ENCODE data around the gene FAM241A.
"Not testable (repeated sequence)": the region's sequence is repeated elsewhere in the genome, so short reads cannot be mapped to it uniquely, and the experiment has no call there.

Gene FAM241A

GRCh38 chr4:112145326-112145789, at the start of gene FAM241A:
Gene FAM241A, plus strand, starts transcription at chr4:112145454. Its CDS starts 127 bp downstream, at chr4:112145581.
- peak; percentile 86 to 91 for DNase-seq (ENCODE audit: low read depth in 2 of 2)

DNA sequence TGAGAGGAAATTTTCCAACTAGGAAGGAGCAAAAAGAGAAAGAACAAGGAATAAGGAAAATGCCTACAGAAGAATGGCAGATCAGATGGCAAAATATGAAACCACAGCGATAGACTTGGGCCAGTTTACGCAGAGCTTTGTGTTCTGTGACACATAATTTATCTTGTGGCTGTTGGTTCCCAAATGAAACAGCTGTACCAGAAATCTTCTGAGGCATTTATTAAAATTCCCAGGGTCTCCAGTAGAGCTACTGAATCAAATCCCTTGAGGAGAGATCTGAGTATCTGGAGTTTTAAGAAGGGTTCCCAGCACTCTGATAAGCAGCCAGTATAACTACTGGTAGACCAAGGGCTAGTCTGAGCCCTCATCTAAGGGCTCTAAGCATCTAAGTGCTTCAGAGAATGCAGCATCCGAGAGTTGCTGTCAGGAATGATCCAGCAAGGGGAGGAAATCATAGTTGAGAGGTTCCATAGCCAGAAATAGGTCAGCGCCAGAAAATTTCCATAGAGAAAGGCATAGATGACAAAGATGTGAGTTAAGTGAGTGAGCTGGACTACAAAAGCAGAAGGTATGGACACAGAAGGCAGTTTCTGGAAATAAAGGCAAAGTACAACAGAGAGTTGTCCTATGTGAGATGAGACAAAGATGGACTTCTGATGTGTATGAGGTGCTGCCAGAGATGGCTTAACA, 46.3 kb upstream of the FAM241A start:
- DNase-seq (ENCODE audit: low read depth in 2 of 2): no peak

DNA sequence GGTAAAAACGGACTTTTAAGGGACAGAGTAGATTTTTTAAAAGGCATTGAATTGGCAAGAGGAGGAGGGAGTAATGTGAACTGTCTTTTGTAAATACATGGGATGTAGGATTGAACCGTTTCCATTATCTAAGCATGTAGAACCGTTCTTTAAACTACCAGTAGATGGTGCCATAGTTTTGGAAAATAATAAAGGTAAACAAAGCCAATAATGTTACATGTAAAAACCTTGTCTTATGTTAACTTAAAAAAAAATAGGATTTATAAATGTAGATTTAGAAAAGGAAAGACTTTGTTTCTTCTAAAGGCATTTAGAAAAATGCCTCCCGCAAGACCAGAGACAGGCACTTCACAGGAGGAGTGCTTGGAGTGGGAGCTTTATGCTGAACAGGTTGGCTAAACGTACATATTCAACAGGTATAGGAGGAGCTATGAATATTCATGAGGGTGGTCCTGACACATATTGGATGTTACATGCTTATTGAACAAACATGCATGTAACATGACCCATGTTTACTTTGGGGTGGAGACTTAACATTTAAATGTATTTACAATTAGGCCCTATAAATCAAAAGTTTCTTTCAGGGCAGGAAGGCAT, 45.5 kb upstream of the FAM241A start:
- no peak for DNase-seq (ENCODE audit: low read depth in 2 of 2)

- no peak for DNase-seq (ENCODE audit: low read depth in 2 of 2)
Observed at GRCh38 chr4:112102875-112103370, 42.3 kb upstream of the FAM241A start.

DNA sequence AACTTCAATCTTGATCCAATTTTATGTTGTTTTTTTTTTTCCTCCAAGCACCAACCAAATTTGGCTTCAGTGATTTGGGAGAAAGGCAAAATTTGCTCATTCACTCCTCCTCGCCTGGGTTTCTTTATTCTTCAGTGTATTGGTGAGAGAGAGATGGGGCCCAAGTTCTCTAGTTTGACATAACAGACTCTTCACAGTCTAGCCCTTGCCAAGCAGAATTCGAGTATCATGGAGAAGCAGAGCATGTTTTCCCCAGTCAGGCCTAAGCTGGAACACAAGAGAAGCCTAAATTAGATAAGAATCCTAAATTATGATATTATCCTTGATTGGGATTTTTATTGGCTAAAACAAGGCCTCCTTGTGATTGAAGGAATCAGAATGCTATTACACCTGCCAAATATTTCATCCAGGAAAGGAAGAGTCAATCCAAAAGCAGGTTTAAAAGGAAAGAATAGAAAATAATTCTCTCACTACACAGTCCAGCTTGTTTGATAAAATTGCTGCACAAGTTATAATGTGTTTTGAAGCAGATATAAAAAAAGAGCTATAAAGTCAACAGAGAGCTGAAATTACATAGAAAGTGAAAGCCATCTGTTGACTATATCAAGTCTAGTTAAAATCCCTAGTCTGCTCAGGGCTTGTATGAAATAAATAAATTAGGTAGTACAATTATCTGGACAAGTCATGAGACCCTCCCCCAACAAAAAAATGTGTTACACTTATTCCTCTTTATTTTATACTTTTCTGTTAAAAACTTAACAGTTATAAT, 39.9 kb upstream of the FAM241A start:
- DNase-seq (ENCODE audit: low read depth in 2 of 2): no peak

DNA sequence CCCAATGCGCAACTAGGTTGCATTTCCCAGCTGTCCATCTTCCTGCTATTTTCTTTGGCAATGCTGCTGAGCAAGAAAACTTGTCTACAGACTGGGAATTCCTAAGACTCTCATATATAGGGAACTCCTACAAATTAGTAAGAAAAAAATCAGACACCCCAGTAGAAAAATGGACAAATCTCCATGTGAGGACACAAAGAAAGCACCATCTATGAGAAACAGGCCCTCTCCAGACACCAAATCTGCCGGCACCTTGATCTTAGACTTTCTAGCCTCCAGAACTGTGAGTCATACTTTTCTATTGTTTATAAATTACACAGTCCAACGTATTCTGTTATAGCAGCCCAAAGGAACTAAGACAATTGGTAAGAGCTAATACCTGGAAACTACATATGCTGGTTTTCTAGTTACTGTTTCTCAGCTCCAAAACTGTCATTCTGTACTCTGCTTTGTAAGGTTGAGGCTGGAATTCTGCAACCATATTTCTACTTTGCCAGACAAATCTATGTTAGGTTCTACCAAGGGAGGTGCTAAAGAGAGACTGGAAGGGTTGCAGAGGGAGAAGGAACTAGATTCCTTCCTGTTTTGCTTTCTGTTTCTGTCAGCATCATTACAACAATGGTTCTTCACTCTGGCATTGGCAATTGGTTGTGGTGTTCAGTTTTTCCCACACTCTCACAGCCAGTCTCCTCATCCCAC, 35.7 kb upstream of the FAM241A start:
- no peak for DNase-seq (ENCODE audit: low read depth in 2 of 2)

DNA sequence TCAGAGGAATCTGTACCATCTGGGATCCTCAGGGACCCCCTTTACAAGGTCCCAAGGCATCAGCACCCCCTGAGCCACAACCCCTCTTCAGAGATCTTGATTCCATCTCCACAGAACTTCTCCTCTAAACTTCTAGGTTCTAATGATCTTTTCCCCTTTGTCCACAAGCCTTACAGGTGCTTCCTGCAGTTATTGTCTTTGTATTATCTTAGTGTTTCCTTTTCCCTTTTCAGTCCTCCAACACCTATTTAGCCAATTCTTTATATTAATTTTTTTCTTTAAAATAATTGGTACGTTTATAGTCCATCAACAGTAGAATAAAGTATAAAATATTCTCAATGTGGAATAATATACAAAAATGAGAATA, 35.2 kb upstream of the FAM241A start:
- DNase-seq (ENCODE audit: low read depth in 2 of 2): no peak

DNA sequence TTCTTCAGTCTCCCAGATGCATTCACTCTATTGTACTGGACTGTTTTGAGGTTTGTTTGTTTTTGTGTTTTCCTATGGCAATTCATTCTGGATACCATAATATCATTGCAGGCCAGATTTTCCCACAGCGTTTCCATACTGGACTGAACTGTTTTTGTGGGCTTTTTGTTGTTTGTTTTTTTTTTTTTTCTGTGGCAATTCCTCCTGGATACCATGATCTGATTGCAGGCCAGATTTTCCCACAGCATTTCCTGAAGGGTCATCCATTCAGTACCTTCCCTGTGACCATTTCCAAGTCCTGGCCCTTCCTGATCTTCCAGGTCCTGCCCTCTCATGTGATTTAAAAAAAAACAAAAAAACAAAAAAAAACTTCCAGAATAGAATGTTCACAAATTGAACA, 33.9 kb upstream of the FAM241A start:
- no peak for DNase-seq (ENCODE audit: low read depth in 2 of 2)

GRCh38 chr4:112112095-112112494, 33.2 kb upstream of the FAM241A start:
- DNase-seq (ENCODE audit: low read depth in 2 of 2): not testable (repeated sequence)

DNA sequence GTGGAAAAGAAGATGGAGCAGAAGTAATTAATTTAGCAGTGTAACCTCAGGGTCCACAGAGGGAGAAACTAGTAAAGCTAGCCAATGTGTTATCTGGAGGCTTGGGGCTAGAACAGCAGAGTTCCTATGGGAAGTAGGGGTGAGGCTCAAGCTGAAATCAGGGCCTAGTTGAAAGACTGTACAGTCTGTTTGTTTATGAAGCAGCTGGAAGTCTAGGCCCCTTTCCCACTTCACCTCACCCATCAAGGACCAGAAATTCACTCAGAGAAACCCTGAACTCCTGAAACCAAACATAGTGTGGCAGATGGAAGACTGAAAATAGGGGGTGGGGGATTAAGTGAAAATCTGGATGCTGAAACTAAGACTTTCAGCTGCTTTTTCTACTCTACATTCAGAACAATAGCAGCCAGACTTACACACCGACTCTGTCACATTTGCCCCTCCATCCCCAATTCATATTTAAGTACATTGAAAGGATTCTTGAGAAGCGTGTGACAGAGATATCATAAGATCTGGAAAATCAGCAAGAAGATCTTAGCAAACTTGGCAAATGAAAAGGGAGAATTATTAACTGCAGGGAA, 32.6 kb upstream of the FAM241A start:
- DNase-seq (ENCODE audit: low read depth in 2 of 2): no peak

DNA sequence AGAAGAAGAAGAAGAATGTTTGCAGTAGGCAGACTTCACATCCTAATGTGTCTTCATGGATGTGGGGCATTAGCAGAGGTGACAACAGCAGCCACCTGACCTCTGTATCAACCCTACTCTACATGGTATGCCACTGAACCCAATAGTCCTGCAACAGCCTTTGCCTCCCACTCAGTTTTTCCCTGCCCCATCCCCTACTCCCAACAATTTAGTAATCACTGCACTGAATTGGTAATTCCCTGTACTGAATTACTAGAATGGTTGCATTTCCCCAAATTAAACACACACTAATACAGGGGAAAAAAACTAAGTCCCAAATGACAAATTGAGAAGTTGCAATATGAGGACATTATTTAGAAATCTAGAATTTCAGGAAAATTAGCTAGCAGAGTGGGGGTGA, 31.4 kb upstream of the FAM241A start:
- DNase-seq (ENCODE audit: low read depth in 2 of 2): no peak

DNA sequence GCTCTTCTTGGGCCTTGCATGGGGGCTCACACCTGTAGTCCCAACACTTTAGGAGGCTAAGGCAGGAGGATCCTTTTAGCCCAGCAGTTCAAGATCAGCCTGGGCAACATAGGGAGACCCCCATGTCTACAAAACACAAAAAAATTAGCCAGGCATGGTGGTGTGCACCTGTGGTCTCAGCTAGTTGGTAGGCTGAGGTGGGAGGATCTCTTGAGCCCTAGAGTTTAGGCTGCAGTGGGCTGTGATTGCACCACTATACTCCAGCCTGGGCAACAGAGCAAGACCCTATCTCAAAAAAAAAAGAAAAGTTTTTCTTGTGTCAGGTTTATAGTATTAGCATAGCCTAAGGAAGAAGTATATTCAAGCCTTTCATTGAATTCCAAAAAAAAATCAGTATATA, 30.8 kb upstream of the FAM241A start:
- no peak for DNase-seq (ENCODE audit: low read depth in 2 of 2)

GRCh38 chr4:112118742-112119352, 26.4 kb upstream of the FAM241A start:
- DNase-seq (ENCODE audit: low read depth in 2 of 2): no peak

DNA sequence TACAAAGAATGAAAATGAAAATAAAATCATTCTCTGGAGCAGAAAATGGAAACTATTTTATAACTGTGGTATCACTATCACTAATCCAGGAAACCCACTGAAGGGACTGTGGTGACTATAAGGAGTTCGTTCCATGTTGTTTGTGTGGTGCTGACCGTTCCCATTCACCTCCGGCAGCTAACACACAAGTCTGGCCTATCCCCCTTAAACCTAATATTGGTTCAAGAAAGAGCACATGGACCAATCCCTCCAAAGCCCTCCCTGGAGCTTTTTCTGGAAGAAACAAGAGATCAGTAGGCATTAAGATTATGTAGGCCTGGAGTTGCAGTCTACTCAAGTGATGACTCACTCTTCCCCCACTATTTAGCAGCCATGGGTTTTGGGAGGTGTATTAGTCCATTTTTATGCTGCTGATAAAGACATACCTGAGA, 25.9 kb upstream of the FAM241A start:
- DNase-seq (ENCODE audit: low read depth in 2 of 2): peak in 1 of 2 donors; percentile 4

- no peak for DNase-seq (ENCODE audit: low read depth in 2 of 2)
Observed at GRCh38 chr4:112120021-112120420, 25.2 kb upstream of the FAM241A start.

- no peak for DNase-seq (ENCODE audit: low read depth in 2 of 2)
Observed at GRCh38 chr4:112125416-112125815, 19.8 kb upstream of the FAM241A start.

DNA sequence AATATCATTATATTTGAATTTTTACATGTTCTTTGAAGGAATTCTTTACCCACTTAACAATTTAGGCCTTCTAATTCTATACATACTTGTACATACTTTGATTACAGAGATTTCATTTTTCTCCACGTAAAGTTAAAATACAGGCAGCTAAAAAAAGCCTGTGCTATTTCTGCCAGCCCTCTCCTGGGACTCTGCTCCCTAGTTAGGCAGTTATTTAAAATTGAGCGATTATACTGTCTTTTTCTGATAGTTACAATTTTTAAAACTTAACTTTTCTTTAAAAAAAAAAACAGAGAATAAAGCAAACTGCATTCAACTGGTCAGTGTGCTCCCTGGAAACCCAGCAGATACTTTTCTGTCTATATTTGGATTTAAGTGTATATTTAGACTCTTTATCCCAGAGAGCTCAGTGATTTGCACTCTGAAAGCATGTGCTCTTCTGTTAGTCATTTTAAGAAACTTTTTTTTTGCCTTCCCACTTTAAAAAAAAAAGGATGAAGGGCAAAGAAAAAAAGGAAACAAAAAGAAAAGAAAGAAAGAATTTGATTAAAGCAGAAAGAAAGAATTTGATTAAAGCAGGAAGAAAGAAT, 18.1 kb upstream of the FAM241A start:
- DNase-seq (ENCODE audit: low read depth in 2 of 2): no peak

DNA sequence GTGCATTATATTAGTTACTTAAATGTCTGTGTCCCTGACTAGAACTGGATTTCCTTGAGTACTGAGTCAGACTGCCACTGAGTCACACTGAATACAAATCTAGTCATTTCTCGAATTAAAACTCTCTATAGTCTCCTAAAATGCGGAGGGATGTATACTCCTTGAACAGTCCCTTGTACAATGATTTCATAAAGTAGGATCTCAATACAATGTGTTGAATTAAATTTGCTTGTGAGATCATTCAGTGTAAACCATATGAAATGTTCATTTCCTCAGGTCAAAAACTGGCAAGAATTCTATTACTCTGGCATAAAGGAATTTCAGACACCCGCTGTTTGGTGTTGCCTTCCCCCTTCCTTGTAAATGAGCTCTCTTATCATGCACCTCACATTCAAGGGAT, 17.5 kb upstream of the FAM241A start:
- no peak for DNase-seq (ENCODE audit: low read depth in 2 of 2)

DNA sequence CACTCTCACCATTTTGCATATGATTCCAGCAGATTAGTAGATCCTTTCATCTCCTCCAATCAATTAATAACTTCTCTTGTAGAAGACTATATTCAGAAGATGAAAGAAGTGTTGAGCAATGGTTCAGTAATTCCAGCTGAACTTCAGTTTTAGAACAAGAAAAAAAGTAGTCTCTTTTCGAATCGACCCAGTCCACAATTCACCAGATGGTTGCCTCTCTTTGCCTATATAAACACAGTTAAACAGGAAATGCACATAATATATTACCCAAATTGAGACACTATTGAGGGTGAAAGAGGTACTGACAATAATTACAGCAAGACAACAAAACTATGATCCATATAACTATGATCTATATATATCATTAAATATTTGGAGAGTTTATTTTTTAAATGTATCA, 16.8 kb upstream of the FAM241A start:
- DNase-seq (ENCODE audit: low read depth in 2 of 2): no peak

- DNase-seq (ENCODE audit: low read depth in 2 of 2): no peak
Observed at GRCh38 chr4:112130906-112131305, 14.3 kb upstream of the FAM241A start.

GRCh38 chr4:112136551-112136950, 8.7 kb upstream of the FAM241A start:
- no peak for DNase-seq (ENCODE audit: low read depth in 2 of 2)
